Measurements from ENCODE around the gene GYPC.
"Not testable (repeated sequence)": the region's sequence is repeated elsewhere in the genome, so short reads cannot be mapped to it uniquely, and the experiment has no call there.

Gene GYPC

GRCh38 chr2:126700677-126701076 is 44.7 kb downstream of the GYPC start:
- no peak for DNase-seq

GRCh38 chr2:126703311-126703710 is 47.4 kb downstream of the GYPC start:
- no peak for DNase-seq

DNA sequence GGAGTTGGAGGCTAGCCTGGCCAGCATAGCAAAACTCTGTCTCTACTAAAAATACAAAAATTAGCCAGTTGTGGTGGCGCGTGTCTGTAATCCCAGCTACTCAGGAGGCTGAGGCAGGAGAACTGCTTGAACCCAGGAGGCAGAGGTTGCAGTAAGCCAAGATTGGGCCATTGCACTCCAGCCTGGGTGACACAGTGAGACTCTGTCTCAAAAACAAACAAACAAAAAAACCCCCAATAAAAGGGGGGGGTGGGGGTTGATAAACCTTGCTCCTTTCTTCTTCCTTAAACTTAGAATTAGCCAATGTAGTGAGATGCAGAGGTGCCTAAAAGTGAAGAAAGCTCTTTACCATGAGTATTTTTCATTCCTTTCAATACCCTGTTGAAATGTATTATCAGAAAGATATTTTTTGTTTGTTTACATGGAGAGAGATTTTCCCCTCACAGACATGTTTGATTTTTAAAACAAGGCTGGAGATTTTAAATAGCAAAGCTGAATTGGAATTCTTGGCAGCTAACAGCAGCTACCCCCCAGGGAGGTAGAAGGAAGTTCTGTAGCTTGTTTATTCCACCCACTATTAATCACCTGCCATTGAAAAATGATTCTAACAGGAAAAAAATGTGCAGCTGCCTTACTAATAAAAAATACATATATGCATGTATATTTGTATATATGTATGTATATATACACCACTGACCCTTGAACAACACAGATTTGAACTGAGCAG is 48.6 kb downstream of the GYPC start:
- no peak for DNase-seq

GRCh38 chr2:126707191-126707590 is 51.2 kb downstream of the GYPC start:
- no peak for DNase-seq

DNA sequence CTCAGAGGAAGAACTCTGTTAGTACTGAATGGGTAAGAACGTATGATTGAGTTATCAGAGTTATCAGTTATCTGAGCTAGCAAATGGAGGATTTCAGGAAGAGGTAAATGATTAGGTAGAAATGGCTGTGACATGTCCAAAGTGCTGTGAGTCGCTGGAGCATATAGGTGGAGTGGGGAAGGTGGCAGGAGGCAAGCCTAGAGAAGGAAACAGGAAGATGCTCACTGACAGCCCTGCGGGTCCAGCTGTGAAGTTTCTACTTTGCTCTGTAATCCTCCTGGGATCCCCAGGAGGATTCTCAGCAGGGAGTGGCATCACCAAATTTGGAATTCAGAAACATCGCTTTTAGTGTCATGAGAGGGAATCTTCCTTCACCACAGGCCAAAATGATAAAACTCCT is 52.0 kb downstream of the GYPC start:
- DNase-seq: no peak

GRCh38 chr2:126714191-126714965 is 58.4 kb downstream of the GYPC start:
- DNase-seq: peak; percentile 21

DNA sequence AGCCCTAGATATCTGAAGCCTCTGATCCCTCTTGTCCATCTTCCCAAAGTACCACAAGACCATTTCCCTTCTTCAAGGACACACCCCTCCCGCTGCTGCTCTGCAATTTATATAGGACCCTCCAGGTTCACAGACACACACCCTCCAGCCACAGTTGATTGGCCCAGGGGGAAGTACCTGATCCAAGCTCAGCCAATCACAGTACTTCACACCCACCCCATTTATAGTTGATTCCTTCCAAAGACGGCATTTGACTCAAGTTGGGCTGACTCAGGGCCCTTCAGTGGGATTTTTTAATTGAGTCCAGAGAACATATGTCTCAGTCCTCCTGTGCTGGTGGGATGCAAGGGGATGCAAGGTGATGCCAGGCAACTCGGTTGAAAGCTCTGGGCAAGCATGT is 59.2 kb downstream of the GYPC start:
- no peak for DNase-seq

DNA sequence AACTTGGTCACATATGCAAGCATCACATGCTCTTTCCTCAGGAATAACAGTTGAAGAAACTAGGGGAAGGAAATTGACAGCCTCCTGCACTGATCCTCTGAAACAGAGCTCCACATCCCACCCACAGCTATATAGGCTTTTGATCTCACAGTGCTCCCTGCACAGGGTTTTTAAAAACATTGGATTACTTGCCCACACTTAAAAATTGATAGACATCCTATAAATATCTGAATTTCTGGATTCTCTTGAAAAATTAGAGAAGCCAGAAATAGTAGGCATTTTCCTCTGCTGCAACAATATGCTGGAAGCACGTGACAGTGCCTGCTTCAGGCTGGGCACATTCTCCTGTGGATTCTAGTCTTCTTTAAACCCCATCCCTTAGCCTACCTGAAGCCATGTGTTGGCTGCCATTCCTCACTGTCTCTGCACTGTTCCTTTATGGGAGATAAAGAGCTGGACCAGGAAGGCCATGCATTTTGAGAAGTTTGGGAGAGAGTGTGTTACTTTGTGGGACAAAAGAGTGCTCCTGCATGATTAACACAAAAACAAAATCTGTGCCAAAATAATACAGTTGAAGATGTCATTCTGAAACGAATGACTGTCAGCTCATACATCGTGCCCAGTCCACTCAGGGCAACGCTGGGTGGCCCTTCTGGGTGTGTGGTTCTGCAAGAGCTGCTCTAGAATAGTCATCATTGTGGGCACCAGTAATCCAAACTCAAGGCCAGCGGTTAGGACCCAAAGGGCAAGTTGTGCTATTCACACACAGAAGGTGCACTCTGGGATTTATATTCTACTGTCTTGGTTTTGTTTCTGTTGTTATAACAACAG is 59.8 kb downstream of the GYPC start:
- DNase-seq: no peak

DNA sequence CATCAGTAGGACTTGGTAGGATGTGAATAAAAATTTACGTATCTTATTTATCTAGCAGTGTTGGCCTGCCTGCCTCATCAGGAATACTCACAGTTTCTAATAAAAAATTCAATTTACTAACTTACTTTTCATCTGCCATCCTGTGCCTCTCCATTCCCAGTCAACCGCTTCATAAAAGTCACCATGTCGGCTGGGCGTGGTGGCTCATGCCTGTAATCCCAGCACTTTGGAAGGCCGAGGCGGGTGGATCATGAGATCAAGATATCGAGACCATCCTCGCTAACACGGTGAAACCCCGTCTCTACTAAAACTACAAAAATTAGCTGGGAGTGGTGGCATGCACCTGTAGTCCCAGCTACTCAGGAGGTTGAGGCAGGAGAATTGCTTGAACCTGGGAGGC is 61.3 kb downstream of the GYPC start:
- DNase-seq: not testable (repeated sequence)

- DNase-seq: no peak
These were observed 62.0 kb downstream of the GYPC start for GRCh38 chr2:126717928-126718327.

- no peak for DNase-seq
These were observed 63.4 kb downstream of the GYPC start for GRCh38 chr2:126719191-126719832.

GRCh38 chr2:126719833-126720351 is 63.9 kb downstream of the GYPC start:
- peak; percentile 44 for DNase-seq

- DNase-seq: peak; percentile 12
These were observed 64.7 kb downstream of the GYPC start for GRCh38 chr2:126720638-126721037.

DNA sequence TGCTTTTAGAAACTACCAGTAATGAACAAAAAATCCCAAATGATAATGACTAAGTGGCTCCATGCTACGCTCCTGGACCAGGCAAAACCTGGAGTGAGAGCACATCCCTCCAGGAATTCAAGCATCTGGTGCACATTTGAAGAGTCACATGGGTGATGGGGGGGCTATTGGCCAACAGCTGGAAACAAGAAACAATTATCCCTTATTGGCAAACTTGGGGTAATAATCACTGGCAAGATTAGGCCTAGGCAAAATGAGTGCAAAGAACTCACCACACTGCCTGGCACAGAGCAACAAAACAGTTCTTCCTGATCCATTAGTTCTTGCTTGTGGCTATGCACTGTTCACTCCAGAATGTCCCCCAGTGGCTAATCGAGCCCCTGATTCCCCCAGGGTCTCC is 66.1 kb downstream of the GYPC start:
- no peak for DNase-seq

- no peak for DNase-seq
These were observed 66.6 kb downstream of the GYPC start for GRCh38 chr2:126722546-126722945.

GRCh38 chr2:126723281-126723815 is 67.4 kb downstream of the GYPC start:
- DNase-seq: no peak

DNA sequence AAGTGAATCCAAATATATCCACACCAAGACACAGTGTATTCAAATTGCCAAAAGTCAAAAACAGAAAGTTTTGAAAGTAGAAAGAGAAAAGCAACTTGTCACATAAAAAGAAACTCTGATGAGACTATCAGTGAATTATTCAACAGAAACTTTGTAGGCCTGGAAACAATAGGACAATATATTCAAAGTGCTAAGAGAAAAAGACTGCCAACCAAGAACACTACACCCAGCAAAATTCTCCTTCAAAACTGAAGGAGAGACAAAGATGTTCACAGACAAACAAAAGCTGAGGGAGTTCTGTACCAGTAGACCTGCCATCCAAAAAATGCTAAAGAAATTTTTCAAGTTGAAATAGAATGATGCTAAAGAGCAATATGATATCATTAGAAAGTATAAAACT is 69.6 kb downstream of the GYPC start:
- DNase-seq: no peak

- DNase-seq: no peak
These were observed 73.9 kb downstream of the GYPC start for GRCh38 chr2:126729896-126730295.

DNA sequence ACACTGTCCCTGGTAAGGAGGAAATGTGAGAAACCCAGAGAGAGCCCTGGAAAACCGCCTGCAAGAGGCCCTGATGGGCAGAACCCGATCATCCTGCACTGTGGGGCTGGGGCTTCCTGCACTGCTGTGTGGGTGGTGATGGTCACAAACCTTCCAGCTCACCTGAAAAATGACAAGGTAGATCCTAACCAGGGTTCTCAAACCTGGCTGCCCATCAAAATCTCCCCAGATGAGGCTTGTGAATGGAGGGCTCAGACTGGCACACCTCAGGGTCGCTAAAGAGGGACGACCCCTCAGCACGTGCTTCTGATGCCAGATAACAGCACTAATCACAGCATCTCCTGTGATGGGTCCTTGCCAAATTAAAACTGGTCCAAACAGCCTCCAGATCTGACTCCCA is 74.7 kb downstream of the GYPC start:
- DNase-seq: no peak

- DNase-seq: no peak
These were observed 75.4 kb downstream of the GYPC start for GRCh38 chr2:126731353-126731752.

GRCh38 chr2:126732682-126733245 is 76.8 kb downstream of the GYPC start:
- DNase-seq: no peak

GRCh38 chr2:126733795-126734194 is 77.8 kb downstream of the GYPC start:
- no peak for DNase-seq

Data from inflammatory macrophage treated with lipopolysaccharide for 4 hours (primary cell).